ENCODE results near the gene EPHB1. TPM values are rescaled to one million over a fixed set of nuclear protein-coding genes. Genes with fewer than 3 reads are reported as not detected.
"Not testable (repeated sequence)": the region's sequence is repeated elsewhere in the genome, so short reads cannot be mapped to it uniquely, and the experiment has no call there.

Gene EPHB1
- total RNA-seq, 1 experiment from 2014 or later = 0.29 TPM

DNA sequence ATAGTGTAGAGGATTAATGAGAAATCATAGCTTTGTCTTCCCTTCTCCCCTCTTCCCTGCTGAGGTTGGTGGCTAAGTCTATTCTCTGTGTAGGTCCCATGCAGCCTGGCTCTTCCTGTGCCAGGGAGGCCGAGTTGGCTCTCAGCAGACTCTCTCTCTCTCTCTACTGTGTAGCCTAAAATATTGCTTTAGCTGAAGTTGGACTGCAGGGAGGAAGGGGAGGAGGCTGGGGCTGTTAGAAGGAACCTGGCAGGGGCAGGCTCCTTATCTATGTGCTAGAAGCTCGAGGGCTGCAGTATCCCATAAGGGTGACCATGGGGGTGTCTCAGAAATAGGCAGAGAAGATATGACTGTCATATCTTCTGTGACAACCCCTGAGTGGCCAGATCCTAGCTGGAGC lies 160.8 kb downstream of the EPHB1 start:
- DNase-seq (ENCODE audit: low spot score) = no peak

DNA sequence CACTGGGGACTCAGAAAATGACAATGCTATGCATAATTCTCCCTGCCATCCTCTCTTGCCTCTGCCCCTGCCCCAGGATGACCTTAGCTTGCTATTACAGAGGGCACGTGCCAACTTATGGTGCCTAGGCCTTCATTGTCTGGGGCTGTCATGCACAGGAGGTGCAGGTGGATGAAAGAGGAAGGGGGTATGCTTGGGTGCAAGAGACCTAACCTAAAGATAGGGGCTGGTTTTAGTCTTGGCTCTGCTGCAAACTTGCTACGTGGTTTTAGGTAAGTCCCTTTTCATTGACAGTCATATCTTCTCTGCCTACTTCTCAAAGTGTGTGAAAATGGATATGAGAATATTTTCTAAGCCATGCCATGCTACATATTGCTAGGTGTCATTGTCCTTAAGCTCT lies 161.3 kb downstream of the EPHB1 start:
- DNase-seq (ENCODE audit: low spot score) = no peak

DNA sequence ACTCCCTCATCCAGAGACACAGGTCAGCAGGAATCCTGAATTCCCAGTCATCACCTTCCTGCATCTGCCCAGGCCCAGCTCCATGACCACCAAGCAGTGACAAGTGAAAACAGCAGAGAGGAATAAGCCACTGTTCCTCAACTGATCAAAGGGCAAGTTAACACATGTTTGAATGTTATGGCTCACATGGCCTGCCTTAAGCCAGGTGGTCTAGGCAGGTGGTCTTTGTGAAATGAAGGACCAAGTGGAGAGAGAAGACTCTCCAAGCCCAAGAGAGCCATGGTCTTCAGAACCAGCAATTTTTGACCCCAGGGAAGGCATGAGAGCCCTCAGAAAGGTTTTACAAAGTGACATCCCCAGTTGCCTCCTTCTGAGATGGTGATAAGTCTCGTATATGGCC lies 161.8 kb downstream of the EPHB1 start:
- no peak for DNase-seq (ENCODE audit: low spot score)

DNA sequence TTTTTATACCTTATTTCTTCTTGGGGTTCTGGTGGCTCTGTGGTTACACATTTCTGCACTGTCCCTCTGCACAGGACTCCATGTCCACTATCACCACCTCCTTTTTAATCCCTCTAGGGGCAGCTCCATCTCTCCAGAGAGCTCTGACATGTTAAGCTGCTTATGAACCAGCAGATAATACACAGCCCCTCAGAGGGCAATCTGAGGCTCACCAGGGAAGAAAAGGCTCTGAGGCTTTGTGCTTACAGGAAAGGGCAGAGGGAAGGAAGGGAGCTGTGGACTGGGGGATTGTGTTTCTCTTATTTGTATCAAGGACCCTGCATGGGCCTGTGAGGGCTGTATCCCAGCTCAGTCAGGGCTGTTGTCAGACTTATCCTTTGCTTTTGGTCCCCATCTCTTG lies 164.5 kb downstream of the EPHB1 start:
- DNase-seq (ENCODE audit: low spot score) = no peak

DNA sequence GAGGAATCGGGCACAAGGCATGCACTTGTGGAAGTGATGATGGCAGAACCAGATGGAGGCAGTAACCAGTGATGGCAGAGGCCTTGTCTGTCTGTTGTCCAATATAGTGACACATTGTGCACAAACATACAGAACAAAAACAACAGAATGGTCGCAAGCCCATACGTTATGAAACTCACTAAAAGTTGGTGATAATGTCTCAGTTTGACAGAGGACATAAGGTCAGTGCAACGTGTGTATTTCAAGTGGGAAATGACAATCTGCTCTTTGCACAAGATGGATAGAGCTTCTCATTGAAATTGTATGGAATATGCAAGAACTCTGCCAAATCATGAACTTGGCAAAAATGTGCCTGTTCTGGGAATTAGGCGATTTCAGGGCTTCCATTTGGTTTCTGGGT lies 169.2 kb downstream of the EPHB1 start:
- DNase-seq (ENCODE audit: low spot score) = no peak

DNA sequence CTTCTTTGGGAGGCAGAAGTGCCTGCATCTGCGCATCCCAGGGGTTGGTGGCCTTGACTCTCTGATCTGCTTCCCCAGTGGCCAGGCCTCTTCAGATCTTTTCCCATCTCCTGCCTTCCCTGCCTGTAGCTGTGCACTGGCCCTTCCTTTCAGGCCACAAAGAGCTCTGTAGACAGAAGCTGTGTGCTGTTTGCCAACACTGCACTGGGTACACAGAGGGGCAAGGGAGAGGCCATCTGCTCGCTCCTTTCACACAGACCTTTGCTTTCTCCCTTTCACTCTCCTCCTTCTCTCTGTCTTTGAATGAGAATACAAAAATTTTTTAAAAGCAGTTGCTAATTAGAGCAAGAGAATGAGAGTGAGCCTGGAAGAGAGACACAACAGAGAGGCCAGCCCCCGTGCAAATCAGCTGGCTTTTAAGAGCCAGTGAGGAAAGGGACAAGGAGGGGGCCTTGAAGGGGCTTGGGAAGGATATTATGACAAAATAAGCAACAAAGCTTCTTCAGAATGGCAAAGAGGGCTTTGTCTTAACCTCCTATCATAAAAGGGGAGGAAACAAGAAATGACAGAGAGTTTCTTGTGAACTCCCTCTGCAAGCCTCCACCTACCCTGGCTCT lies 170.9 kb downstream of the EPHB1 start:
- DNase-seq (ENCODE audit: low spot score) = no peak

DNA sequence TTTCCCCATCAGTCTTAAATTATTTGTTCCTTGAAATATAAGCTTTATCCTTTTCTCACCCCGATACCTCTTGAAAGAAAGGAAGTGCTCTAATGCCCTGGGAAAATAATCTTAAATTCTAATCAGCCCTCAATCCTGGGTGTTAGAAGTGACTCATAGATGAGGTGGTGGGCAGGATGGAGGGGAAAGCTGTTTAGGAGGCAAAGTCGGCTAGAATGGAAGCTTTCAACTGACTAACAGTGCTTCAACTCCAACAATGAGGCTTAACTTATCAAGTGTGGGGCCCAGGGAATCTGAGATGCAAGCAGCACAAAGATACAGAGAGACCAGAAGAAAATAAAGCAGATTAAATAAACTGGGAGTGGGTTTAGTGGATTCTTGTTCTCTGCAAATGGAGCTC lies 175.8 kb downstream of the EPHB1 start:
- DNase-seq (ENCODE audit: low spot score) = no peak

DNA sequence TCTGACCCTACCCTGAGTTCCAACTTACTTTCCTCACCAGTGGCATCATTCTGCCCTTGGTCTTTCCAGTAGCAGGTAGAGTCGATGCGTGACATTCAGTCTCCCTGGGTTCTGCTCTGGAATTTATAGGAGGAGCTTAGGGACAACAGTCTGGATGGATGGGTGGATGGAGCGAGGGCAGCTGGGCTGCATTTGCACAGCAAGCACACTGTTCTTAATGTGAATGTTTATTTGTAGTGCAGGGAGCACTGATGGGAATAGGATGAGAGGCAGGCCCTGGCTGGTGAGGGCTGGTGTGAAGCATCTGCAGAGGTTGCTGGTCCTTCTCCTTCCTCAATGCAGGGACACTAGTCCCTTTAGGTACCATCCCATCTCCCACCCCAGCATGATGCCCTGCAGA lies 176.2 kb downstream of the EPHB1 start:
- DNase-seq (ENCODE audit: low spot score) = no peak

DNA sequence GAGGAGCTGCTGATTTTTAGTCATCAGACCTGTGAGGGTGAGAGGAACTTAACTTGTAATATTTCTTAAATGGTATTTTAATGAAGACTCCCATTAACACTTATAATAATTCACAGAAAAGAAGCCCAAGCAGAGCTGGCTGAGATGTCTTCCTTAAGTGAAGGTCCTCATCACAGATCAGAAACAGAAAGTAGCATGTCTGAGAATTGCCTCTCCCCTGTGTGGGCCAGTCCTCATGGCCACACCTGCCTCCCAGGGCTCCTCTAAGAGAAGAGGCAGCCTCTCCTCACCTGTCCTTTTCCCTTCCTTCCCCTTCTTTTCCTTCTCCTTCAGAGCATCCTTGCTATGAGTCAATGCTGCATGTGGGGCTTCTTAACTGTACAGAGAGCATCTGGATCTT lies 176.8 kb downstream of the EPHB1 start:
- not testable (repeated sequence) for DNase-seq (ENCODE audit: low spot score)

DNA sequence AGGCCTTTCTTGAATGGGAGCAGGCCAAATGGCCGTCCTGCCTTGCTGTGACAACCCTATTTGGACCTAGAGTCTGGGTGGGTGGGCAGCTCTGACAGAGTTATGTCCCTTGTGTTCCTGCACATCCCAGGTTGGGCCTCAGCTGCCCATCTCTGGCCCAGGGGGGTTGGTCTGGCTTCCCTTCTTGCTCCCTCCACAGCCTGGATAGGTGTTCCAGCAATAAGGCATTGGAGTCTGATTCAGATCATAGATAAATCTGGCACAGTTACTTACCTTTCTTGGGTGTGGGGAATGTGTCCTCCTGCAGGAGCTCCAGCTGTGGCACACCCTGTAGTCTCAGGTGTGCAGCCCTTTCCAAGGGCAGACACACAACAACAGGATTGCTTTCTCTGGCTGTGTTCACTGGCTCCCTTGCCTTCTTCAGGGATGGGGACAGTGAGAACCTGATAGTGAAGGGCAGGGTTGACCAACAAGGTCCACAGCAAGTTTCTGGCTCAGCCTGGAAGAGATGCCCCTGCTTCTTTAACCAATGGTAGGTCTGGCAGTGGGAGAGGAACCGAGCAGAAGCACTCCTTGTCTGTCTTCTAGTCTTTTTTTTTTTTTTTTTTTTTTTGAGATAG lies 177.9 kb downstream of the EPHB1 start:
- no peak for DNase-seq (ENCODE audit: low spot score)

DNA sequence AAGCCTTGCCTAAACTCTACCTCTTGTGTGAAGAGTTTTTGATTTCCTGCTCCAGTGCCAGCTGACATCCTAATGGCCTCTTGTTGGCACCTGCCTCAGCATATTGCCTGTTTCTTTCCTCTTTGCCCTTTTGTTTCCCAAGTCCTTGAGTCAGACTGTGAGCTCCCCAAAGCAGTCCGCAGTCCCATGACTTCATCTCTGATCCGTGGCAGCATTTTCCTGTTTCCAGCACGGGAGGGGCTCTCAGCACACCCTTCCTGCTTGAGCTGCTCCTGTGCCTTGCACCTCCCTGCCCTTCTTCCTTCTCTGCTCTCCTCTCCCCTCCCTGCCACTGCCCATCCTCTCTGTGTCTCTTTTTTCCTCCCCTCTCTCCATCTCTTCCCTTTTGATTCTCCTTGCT lies 179.6 kb downstream of the EPHB1 start:
- no peak for DNase-seq (ENCODE audit: low spot score)

DNA sequence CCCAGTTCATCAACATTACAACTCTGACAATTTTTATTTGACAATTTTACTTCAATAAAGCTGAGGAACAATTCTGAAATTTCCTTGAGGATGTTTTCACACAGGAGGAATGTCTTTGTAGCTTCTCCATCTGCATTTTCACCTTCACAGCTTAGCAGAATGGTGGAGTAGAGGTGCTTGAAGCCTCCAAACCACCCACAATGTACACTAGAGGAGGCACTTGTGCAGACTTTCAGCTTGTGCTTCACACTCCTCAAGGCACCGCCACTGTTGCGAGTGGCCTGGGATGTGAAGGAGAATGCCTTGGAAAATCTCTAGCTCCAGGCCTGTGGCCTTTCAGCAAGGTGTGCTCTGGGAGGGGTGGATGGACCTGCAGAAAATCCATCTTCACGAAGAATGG lies 181.9 kb downstream of the EPHB1 start:
- DNase-seq (ENCODE audit: low spot score) = no peak

DNA sequence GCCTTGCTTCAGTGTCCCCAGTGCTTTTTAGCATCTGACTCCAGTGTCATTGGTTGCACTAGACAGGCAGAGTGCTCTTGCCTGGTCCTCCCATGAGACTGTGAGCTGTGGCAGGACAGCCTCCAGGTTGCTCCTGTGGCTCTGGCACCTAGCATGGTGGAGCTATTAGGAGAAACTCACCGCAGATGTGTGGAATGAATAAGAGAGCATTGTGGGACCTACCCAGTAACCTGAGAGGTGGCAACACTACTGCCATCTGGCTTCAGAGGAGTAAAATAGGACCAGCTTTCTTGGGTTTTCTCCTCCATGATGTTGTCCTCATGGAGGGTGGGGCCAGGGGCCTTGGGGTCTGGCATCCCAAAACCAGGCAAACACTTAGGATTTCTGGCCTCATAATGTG lies 183.6 kb downstream of the EPHB1 start:
- no peak for DNase-seq (ENCODE audit: low spot score)

DNA sequence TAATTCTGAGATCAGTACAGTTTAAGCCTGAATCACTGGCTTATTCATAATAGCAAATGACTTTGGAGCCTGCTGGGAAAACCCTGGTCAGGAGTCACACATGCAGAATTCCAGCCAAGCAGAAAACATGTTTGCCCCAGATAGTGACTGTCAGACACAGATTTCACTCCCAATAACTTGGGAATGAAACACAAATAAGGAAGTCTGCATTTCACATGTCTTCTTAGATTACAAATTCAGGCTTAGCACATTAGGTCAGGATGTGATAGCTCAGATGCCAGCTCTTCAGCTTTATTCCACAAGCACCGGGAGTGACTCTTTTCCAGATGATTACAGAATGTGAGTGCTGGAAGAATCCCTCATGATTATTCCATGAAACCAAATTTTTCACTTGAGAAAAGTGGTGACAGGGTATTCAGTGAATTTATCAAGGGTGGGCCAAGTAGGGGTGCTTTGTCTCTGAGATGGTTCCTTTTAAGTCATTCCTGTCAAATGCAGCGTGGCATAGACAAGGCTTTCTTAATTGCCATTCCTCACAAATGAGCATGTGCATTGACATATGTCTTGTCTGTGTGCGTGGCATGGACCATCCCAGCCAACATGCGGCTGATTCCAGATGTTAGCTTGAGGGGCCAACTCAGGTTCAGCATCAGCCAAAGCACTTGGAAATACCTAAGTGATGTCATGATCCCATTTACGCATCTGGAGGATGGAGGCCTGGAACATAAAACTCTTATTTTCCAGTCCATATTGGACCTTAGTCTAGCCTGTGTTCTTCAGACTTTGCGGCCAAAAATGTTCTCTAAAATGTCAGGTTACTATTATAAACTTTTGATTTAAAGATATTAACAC lies 191.0 kb downstream of the EPHB1 start:
- DNase-seq (ENCODE audit: low spot score) = no peak

DNA sequence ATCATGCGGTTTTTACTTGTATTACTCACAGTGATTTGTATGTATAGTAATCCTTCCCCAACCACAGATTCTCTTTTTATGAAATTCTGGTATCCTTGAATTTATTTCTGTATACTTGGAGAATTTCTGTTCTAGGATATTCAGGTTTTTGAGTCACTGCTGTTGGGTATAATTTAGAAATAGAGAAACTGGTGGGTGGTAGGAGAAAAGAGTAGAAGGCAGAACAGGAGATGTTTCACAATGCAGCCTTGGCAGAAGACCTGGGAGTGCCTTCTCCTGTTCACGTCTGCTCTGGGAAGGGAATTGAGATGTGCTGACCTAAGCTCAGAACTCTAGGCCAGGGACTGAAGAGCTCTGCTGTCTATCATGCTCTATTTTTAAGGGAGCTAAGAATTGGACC lies 193.6 kb downstream of the EPHB1 start:
- DNase-seq (ENCODE audit: low spot score) = no peak

DNA sequence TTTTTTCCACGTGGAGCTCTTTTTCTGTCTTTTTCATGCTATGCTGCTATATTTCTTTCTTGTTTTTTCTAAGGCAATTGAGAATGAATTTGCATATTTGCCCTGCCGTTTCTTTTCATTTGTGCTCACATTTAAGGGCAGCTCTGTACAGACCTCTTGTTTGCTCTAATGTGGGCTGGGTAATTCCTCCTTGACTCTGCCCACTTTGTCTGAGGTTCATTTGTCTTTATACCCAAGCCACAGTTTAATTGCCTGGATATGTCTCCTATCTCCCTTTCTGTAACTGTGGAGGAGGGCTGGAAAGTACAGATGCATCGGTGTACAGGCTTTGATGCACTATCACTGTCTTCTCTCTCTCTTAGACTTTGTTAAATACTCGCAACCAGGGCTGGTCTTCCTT lies 195.9 kb downstream of the EPHB1 start:
- no peak for DNase-seq (ENCODE audit: low spot score)

DNA sequence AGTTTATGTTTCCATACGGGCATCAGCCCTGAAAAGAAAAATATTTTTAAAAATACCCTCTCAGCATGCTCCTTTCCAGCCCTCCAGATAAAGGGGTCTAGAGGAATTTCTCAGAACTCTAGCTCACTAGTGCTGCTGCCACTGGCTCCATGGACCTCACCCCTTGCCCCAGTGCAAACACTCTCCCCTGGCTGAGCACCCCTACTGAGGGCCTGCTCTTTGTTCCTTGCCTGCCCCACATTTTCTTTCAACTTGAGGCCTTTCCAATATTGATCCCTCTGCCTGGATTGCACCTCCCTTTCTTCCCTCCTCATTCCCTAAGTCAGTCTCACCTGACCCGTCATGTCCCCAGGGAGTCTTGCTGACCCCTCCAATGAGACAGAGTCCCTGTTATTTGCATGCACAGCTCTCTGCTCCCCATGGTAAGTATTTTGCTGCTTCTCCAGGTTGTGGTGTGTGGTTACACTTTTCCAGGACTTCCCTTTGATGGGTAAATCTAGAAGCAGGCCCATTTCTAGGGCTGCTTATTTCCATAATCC lies 196.5 kb downstream of the EPHB1 start:
- no peak for DNase-seq (ENCODE audit: low spot score)

DNA sequence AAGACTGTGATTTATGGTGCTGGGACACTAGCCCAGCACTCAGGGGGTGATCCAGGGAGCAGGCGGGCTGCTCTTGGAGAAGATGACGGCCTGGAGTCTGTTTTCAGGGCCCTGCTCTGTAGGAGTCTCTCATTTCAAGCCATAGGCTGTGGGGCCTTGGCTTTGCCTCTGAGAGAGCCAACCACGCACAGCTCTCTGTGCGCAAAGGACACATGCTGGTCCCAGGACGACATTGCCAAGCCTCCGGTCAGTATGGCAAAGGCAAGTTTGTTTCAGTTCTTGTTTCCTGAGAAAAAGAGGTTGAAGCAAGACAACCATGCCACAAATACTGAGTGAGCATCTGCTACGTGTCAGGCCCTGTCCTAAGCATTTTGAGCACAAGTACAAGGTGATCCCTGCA lies 197.1 kb downstream of the EPHB1 start:
- DNase-seq (ENCODE audit: low spot score) = no peak

DNA sequence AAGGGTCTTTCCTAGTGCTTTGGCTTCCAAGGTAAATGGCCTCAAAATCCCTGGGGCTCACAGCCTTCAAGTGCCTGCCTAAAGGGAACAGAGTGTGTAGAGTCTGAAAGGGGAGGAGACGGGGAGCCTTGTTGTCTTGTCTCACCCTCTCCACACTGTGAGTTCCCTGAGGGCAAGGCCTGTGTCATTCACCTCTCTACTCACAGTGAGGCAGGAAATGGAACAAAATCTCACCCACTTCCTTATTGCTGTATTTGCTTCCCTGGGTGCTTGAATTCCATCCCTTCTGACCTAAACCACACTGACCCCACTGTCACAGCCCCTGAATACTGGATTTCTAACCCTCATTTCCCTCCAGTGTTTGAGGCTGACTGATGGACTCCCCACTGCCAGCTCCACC lies 197.5 kb downstream of the EPHB1 start:
- DNase-seq (ENCODE audit: low spot score) = no peak

DNA sequence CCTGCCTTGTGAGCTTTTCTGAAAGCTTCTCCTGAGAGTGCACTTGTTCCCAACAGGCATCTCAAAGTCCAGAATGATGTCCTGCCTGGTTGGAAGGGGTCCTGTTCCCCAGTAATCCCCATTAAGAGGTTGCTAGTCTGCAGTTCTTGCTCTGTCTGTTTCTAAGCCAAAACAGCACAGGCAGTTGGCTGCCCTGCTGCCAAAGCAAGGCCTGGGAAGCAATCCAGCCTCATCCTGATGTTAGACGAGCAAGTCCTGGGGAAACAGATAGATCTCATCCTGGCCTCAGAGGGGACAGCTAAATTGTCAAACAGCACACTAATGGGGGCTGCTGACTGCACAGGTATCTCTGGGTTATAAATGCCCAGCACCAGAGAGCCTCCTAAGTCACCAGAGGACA lies 198.0 kb downstream of the EPHB1 start:
- no peak for DNase-seq (ENCODE audit: low spot score)

DNA sequence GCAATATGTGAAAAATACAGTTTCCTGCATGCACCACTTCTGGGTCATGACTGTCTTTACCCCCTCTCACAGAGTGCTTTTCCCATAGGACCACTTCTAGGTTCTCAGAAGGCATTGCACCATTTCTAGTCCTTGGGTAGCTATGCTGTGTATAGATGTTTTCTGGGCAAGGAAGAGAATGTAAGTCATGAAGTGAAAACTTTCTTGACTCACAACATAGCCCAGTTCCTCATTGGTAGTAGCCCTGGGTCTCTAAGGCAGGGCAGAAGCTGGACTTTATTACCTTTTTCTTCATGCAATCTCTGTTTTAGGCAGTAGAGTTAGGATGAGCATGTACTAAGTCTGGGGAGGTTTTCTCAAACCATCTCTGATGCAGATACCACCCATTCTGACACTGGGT lies 203.1 kb downstream of the EPHB1 start:
- DNase-seq (ENCODE audit: low spot score) = no peak

DNA sequence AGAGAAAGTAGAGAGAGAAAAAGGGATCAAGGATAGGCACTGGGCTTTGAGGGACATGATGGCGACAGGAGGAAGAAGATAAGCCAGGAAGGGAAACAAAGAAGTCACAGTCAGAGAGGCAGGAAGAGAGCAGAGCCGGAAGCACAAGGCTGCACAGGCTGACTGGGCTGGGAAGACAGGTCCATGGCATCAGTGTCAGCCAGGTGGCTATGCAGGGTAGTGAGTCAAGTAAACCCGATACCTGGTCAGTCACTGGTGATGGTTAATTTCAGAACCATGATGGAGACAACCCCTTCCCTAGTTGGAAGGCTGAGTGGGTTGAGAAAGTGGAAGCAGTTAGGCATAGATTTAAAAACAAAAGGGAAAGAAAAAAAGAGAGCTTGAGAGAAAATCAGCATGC lies 203.8 kb downstream of the EPHB1 start:
- no peak for DNase-seq (ENCODE audit: low spot score)

DNA sequence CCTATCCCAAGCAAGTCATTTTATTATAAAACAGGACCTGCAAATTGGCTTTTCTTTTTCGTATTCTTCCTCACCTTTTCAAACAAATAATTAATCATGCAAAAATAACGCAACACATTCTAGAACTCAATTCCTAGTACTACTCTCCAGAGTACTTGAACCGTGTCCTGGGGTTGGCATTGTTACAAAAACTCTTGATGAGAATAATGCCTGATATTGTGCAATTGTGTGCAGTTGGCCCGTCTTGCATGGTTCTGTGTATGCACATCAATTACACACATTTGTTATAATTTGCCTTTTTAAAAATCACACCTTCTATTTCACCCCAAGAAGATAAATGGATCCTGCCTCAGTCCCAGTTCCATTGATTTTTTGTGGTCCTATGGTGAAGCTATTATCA lies 205.4 kb downstream of the EPHB1 start:
- DNase-seq (ENCODE audit: low spot score) = no peak
